ENCODE results near the gene ZSWIM7.

ZSWIM7 gene

DNA sequence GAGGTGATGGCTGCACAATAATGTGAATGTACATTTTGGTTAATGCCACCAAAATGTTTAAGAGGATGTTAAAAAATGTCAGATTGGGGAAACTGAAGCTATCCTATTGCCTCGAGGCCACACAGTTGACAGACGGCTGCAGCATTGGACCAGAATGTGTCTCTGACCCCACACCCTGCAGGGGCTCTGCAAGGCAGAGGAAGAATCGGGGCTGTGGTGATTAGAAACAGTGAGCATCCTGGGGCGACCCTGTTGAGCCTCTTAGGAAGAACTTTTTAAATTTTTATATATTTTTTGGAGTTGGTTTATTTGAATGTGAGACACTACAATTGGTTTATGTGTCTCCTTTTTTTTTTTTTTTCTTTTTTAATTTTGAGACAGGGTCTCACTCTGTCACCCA lies 69.6 kb downstream of the ZSWIM7 start:
- no peak for DNase-seq (ENCODE audit: low read depth)

DNA sequence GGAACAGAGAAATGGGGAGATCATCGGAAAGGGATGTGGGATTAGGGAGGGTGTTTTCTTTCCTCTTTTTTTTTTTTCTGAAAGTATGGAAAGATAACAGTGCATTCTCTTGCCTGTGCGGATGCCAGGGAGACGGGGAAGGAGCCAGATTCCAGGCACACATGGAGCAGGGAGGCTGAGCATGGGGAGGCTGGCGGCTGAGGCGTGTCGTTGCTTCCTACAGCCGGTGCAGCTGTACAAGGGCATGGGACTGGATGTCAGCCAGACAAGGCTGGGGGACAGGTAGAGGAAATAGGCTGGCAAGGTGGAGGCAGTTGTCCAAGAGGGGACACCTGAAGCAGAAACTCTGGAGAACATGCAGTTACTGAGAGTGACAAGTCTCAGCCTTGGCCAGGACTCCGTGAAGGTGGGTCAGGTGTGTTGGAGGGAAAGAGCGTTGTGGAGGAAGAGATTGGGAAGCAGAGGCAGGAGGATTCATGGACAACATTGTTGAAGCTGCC lies 71.2 kb downstream of the ZSWIM7 start:
- no peak for DNase-seq (ENCODE audit: low read depth)

Data from activated T-cell treated with anti-CD3 and anti-CD28 coated beads for 24 hours (primary cell).